OCI-LY3 (cell line): ENCODE results near the gene HSPA12A.

Experiments
- H2AFZ ChIP-seq: fragments of 200-600, 300-600 bp; shearing (Covaris generic); 2 replicates; pipeline ENCODE4 v1.6.0; 2014; ENCODE audit warnings: antibody characterized with exemption, low read depth, low read length
- H3K27ac ChIP-seq: fragments of 200-600, 300-600 bp; sonication (generic); 2 replicates; pipeline ENCODE4 v1.5.1; 2014; ENCODE audit warnings: mild to moderate bottlenecking, low read length, moderate library complexity, mixed read lengths
- H3K27me3 ChIP-seq: fragments of 200-600, 300-600 bp; sonication (generic); 2 replicates; pipeline ENCODE4 v1.6.1; 2014; ENCODE audit warnings: low read depth, low read length, mixed read lengths
- H3K36me3 ChIP-seq: fragments of 200-600, 300-600 bp; sonication (generic); replicated peaks from 2 replicates; pipeline ENCODE3; 2014; ENCODE audit warnings: low read depth, low read length, mixed read lengths
- H3K4me1 ChIP-seq: fragments of 300-600, 200-600 bp; sonication (generic); 2 replicates; pipeline ENCODE4 v1.6.1; 2014; ENCODE audit warnings: low read length, mixed read lengths
- H3K4me2 ChIP-seq: fragments of 200-600, 300-600 bp; sonication (generic); 2 replicates; pipeline ENCODE4 v1.6.1; 2014; ENCODE audit warnings: low read length, mixed read lengths
- H3K4me3 ChIP-seq: fragments of 300-600, 200-600 bp; sonication (generic); 2 replicates; pipeline ENCODE4 v1.5.1; 2014; ENCODE audit warnings: antibody characterized with exemption, mild to moderate bottlenecking, low read length, moderate library complexity
- H3K79me2 ChIP-seq: fragments of 300-600, 200-600 bp; shearing (Covaris generic); 2 replicates; pipeline ENCODE4 v1.6.1; 2014; ENCODE audit warnings: mild to moderate bottlenecking, low read length, mixed read lengths
- H3K9ac ChIP-seq: fragments of 300-600, 200-600 bp; shearing (Covaris generic); 2 replicates; pipeline ENCODE4 v1.6.0; 2014; ENCODE audit warnings: mild to moderate bottlenecking, low read length, moderate library complexity
- H3K9me3 ChIP-seq: fragments of 200-600, 300-600 bp; shearing (Covaris generic); 2 replicates; pipeline ENCODE4 v1.6.1; 2014; ENCODE audit warnings: low read length, mixed read lengths; ENCODE audit not compliant: insufficient read depth
- H4K20me1 ChIP-seq: fragments of 200-600, 300-600 bp; sonication (generic); 2 replicates; pipeline ENCODE4 v1.6.1; 2016; ENCODE audit warnings: low read length, mixed read lengths; ENCODE audit not compliant: insufficient read depth
- EZH2phosphoT487 ChIP-seq: fragments of 200-600 bp; shearing (Covaris generic); IDR thresholded peaks from 2 replicates; pipeline ENCODE4 v1.6.1; 2018; ENCODE audit warnings: antibody characterized with exemption, mixed run types, low read depth
- TF ChIP-seq, protein P1 (sequence below): fragments of 200-600, 300-600 bp; sonication (generic); IDR thresholded peaks from 2 replicates; pipeline ENCODE4 v1.5.1; 2014; ENCODE audit warnings: antibody characterized with exemption, low read length, low read depth

HSPA12A gene

DNA sequence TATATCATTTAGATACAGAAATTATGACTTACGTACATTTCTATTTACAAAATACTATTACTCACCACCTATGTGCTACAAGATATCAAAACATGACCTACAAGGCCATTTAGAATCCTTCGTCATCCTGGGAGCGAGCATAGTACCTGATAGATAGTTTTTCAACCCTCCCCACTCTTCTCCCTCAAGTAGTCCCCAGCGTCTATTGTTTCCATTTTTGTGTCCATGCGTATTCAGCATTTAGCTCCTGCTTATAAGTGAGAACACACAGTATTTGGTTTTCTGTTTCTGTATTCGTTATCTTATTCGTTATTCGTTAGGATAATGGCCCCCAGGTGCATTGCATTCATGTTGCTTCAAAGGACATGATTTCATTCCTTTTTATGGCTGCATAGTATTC, 93.5 kb downstream of the HSPA12A start:
- Histone ChIP-seq H3K9ac (no peak overlapping the region), H3K27me3 (no peaks in the 10 kb centered on the region), H4K20me1 (no peaks in the 10 kb centered on the region), H3K4me3 (no peak overlapping the region), H3K79me2 (no peaks in the 10 kb centered on the region), H3K9me3 (no peaks in the 10 kb centered on the region), H2AFZ (no peak overlapping the region), H3K27ac (no peak overlapping the region), H3K36me3 (no peaks in the 10 kb centered on the region), H3K4me2 (no peak overlapping the region), H3K4me1 (no peaks in the 10 kb centered on the region)
- TF ChIP-seq EZH2phosphoT487 = no peak

DNA sequence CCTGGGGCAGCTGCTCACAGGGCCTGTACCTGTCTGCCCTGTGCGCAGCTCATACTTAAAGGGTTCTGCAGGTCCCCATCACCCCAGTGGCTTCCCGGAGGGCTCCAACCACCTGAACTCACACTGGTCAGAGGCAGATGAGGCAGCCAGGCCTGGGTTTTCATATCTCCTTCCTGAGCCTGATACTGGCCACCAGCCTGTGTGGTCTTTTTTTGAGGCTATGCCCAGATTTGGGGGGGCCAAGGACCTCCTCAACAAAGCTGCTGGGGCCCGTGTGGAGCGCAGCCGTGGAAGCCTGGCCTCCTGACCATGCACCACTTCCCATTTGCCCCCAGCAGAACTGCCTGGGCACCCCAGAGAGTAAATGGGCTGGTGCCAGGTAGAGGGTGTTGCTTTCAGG, 95.9 kb downstream of the HSPA12A start:
- H3K36me3 ChIP-seq = no peaks in the 10 kb centered on the region
- H4K20me1 ChIP-seq = no peaks in the 10 kb centered on the region
- no peaks in the 10 kb centered on the region for H3K9me3 ChIP-seq
- H3K79me2 ChIP-seq = no peaks in the 10 kb centered on the region
- no peak overlapping the region for H3K9ac ChIP-seq
- H3K27me3 ChIP-seq = no peaks in the 10 kb centered on the region
- TF ChIP-seq, protein P1, sequence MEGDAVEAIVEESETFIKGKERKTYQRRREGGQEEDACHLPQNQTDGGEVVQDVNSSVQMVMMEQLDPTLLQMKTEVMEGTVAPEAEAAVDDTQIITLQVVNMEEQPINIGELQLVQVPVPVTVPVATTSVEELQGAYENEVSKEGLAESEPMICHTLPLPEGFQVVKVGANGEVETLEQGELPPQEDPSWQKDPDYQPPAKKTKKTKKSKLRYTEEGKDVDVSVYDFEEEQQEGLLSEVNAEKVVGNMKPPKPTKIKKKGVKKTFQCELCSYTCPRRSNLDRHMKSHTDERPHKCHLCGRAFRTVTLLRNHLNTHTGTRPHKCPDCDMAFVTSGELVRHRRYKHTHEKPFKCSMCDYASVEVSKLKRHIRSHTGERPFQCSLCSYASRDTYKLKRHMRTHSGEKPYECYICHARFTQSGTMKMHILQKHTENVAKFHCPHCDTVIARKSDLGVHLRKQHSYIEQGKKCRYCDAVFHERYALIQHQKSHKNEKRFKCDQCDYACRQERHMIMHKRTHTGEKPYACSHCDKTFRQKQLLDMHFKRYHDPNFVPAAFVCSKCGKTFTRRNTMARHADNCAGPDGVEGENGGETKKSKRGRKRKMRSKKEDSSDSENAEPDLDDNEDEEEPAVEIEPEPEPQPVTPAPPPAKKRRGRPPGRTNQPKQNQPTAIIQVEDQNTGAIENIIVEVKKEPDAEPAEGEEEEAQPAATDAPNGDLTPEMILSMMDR = no peak
- no peak for TF ChIP-seq EZH2phosphoT487
- no peak overlapping the region for H2AFZ ChIP-seq
- H3K4me2 ChIP-seq = no peak overlapping the region
- no peak overlapping the region for H3K4me3 ChIP-seq
- H3K4me1 ChIP-seq = no peaks in the 10 kb centered on the region
- no peak overlapping the region for H3K27ac ChIP-seq

DNA sequence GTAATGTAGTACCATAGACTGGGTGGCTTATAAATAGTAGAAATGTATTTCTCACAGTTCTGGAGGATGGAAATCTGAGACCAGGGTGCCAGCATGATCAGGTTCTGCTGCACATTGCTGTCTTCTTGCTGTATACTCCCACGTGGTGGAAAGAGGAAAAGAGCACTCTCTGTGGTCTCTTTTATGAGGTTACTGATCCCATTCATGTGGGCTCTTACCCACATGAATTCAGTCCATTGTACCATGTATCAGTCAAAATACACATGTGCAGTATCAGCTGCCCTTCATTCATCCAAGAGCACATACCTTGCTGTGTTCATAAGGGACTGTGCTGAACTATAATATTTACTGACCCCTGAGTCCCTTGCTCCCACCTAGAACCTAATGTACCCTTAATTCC, 104.5 kb downstream of the HSPA12A start:
- Histone ChIP-seq H3K4me1 (no peaks in the 10 kb centered on the region), H3K4me2 (no peak overlapping the region), H3K27ac (no peak overlapping the region), H3K27me3 (no peaks in the 10 kb centered on the region), H3K4me3 (no peak overlapping the region), H3K79me2 (no peaks in the 10 kb centered on the region), H3K9ac (no peak overlapping the region), H3K36me3 (no peaks in the 10 kb centered on the region), H4K20me1 (no peaks in the 10 kb centered on the region), H3K9me3 (no peaks in the 10 kb centered on the region), H2AFZ (no peak overlapping the region)
- TF ChIP-seq EZH2phosphoT487 = no peak
- TF ChIP-seq, protein P1 = no peak

DNA sequence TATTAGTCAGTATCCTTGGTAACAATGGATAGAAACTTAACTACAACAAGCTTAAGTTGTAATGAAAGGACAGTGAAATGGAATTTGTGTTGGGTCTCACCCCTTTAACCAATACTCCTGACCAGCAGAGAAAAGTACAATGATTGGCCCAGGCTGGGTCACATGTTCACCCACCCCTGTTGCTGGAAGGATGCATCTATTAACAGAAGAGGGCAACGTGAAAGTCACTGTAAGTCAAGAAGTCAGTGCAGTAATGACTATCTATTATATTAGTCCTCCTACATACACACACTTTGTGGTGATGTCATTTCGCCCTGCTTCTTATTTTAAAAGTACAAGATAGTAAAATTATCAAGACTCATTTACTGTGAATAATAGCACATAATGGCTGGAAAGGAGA, 105.4 kb downstream of the HSPA12A start:
- TF ChIP-seq, protein P1 = no peak
- no peak for TF ChIP-seq EZH2phosphoT487
- Histone ChIP-seq H3K79me2 (no peaks in the 10 kb centered on the region), H3K9me3 (no peaks in the 10 kb centered on the region), H3K4me3 (no peak overlapping the region), H4K20me1 (no peaks in the 10 kb centered on the region), H3K4me2 (no peak overlapping the region), H2AFZ (no peak overlapping the region), H3K4me1 (no peaks in the 10 kb centered on the region), H3K27me3 (no peaks in the 10 kb centered on the region), H3K36me3 (no peaks in the 10 kb centered on the region), H3K9ac (no peak overlapping the region), H3K27ac (no peak overlapping the region)

DNA sequence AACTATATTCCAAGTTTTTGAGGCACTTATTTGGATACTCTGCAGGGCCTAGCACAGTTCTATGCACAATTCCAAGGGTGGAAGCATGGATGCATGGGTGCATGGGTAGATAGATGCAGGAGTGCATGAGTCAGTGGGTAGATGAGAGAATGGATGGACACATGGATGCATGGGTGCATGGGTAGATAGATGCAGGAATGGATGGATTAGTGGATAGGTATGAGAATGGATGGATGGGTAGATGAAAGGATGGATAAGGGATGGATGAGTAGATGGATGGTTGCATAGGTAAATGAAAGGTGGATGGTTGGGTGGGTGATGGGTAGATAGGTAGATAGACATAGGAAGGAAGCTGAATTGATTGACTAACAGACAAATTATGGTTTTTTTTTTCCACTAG, 106.0 kb downstream of the HSPA12A start:
- H3K4me1 ChIP-seq = no peaks in the 10 kb centered on the region
- H3K4me3 ChIP-seq = no peak overlapping the region
- no peaks in the 10 kb centered on the region for H4K20me1 ChIP-seq
- no peak overlapping the region for H3K27ac ChIP-seq
- no peaks in the 10 kb centered on the region for H3K36me3 ChIP-seq
- TF ChIP-seq EZH2phosphoT487 = no peak
- TF ChIP-seq, protein P1 = no peak
- H3K79me2 ChIP-seq = no peaks in the 10 kb centered on the region
- no peak overlapping the region for H2AFZ ChIP-seq
- no peaks in the 10 kb centered on the region for H3K27me3 ChIP-seq
- no peak overlapping the region for H3K4me2 ChIP-seq
- H3K9me3 ChIP-seq = no peaks in the 10 kb centered on the region
- H3K9ac ChIP-seq = no peak overlapping the region
